ENCODE results near the gene FGFBP1.

The FGFBP1 gene

GRCh38 chr4:15913631-15913970, 24.9 kb downstream of the FGFBP1 start:
- DNase-seq (ENCODE audit: insufficient read length, low spot score) (peak; percentile 70), FAIRE-seq (peak; percentile 51)

GRCh38 chr4:15912961-15913630, 25.4 kb downstream of the FGFBP1 start:
- FAIRE-seq (no peak), DNase-seq (ENCODE audit: insufficient read length, low spot score) (no peak)

- FAIRE-seq (no peak), DNase-seq (ENCODE audit: insufficient read length, low spot score) (no peak)
Observed at GRCh38 chr4:15912236-15912635, 26.3 kb downstream of the FGFBP1 start.

GRCh38 chr4:15910155-15910940, 28.2 kb downstream of the FGFBP1 start:
- FAIRE-seq = no peak
- DNase-seq (ENCODE audit: insufficient read length, low spot score) = no peak

- DNase-seq (ENCODE audit: insufficient read length, low spot score) = no peak
- FAIRE-seq = no peak
Observed at GRCh38 chr4:15907430-15907829, 31.1 kb downstream of the FGFBP1 start.

DNA sequence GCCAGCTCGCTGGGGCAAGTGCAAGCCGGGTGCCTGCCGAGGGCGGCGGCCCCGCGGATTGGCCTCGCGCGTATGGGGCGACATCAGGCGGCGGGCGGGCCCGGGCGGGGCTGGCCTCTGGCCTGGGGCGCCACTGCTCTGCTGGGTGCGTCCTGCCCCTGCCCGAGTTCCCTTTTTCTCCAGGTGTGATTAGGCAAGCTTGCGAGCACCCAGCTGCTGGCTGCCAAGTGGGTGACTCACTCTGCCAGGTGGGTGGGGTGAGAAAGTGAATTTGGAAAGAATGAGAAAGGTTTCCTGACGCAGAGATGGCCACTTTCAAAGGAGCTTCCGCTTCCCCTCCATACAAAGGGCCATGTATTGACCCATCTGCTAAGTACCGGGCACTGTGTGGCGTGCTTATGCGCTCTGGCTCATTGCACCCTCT, 32.5 kb downstream of the FGFBP1 start:
- DNase-seq (ENCODE audit: insufficient read length, low spot score) (no peak), FAIRE-seq (no peak)

DNA sequence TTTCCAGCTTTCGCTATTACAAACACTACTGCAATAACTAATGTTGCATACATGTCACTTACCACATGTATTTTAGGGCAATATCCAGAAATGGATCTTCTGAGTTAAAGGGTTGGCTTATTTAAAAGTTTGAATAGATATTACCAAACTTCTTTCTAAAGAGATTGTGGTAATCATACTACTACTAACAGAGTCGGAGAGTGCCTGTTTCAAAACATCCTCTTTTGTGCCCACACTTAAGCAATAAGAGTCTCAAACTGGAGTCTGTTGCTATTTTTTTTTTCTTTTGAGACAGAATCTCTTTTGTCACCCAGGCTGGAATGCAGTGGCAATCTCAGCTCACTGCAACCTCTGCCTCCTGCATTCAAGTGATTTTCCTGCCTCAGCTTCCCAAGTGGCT, 35.8 kb downstream of the FGFBP1 start:
- DNase-seq (ENCODE audit: insufficient read length, low spot score) = no peak
- FAIRE-seq = no peak

DNA sequence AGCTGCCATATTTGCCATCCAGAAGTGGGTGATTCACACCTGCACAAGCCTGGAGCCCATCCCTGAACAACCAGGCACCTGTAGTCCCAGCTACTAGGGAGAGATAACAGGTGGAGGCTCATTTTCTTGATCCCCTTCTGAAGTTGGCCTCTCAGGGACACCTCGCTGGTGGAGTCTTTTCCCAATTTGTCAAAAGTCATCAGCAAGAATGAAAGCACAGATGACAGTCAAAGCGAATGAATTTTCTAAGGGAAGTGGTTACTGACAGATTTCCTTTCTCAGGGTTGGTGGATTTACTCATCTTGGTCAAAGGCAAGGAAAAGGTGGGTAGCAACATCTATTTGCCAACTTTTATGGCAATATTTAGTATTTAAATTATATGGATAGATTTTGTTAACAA, 36.5 kb downstream of the FGFBP1 start:
- FAIRE-seq = no peak
- DNase-seq (ENCODE audit: insufficient read length, low spot score) = no peak

DNA sequence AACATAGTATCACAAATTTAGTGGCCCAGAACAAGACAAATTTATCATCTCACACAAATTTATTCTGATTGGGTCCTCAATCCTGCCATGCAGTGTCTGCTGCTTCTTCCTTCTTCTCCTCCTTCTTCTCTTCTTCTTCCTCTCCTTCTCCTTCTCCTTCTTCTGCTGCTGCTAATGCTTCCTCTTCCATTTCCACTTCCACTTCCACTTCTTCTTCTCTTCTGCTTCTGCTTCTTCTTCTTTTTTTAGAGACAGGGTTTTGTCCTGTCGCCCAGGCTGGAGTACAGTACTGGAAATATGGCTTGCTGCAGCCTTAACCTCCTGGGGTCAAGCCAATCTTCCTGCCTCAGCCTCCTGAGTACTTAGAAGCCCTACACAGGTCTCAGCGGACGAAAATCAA, 37.5 kb downstream of the FGFBP1 start:
- DNase-seq (ENCODE audit: insufficient read length, low spot score) = no peak
- FAIRE-seq = no peak

GRCh38 chr4:15899511-15899910, 39.0 kb downstream of the FGFBP1 start:
- DNase-seq (ENCODE audit: insufficient read length, low spot score) (no peak), FAIRE-seq (no peak)

DNA sequence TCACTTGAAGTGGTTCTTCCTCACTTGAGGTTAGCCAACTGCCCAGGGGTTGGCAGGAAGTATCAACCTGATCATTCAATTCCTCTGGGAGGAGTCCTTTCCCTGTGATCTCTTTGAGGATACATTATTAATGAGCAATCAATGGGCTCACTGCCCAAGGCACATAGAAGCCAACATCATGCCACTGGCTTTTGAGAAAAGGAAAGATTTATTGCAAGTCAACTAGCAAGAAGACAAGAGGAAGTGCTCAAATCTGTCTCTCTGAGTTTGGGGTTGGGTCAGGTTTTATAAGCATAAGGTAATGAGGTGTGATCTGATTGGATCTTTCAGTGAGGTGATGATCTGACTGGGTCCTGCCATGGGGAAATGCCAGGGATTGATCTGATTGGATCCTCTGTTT, 39.6 kb downstream of the FGFBP1 start:
- DNase-seq (ENCODE audit: insufficient read length, low spot score) (no peak), FAIRE-seq (no peak)

- DNase-seq (ENCODE audit: insufficient read length, low spot score) (no peak), FAIRE-seq (no peak)
Observed at GRCh38 chr4:15897577-15897976, 41.0 kb downstream of the FGFBP1 start.

DNA sequence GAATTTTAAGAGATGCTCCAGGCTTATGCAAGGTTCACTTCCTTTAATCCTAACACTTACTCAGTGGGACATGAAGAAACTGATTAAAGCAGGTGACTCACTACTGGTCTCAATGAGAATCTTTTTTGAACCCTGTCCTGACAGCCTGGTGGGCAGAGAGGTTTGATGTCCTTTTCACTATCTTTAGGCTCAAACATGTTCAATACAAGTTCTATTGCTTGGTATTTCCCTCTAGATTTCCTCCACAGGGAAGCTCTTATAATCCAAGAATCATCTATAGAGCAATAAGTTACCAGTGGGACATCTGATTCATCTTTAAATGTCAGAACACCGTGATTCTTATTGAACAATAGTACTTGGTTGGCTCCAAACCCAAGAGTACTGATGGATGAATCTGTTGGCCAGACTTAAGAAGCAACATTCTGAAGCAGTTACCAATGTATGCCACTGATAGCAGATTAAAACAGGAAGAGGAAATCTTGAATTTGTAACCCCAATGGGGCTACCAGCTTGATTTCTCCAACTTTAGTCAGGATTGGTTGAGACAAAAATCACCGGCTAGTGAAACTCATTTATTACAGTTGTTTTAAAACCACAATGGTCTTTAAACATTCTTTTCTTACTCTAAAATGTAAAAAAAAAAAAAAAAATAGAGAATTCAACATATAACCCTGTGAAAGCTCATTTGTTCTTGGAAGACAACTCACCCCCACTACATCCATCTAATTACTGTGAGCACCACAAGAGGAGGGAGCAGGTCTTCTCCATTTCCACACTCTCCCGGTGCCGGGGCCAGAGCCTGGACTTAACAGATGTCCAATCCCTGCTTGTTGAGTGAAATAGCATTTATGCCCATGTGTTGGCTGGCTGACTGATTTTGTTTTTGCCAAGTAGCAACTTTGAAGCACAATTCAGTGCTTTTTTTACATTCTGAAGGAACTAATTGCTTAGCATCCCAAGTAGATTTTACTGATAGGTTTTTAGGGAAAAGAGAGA, 43.3 kb downstream of the FGFBP1 start:
- FAIRE-seq = no peak
- no peak for DNase-seq (ENCODE audit: insufficient read length, low spot score)

GRCh38 chr4:15894393-15894792, 44.1 kb downstream of the FGFBP1 start:
- FAIRE-seq (no peak), DNase-seq (ENCODE audit: insufficient read length, low spot score) (no peak)

DNA sequence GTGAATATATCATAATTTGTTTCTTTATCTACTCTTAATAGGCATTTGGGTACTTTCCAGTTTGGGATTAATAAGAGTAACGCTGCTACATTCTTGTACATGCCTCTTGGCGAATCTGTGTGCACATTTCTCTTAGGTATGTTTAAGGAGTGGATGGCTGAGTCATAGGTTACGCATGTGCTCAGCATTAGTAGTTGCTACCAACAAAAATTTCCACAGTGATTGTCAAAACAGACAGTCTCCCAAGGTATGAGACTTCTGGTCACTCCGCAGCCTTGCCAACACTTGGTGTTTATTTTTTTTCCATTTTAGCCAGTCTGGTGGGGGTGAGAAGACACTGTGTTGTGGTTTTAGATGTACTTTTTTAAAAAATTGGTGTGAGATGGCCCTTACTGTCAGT, 44.6 kb downstream of the FGFBP1 start:
- FAIRE-seq = peak; percentile 57
- peak; percentile 68 for DNase-seq (ENCODE audit: insufficient read length, low spot score)

GRCh38 chr4:15891312-15891711, 47.2 kb downstream of the FGFBP1 start:
- DNase-seq (ENCODE audit: insufficient read length, low spot score) (no peak), FAIRE-seq (no peak)

- DNase-seq (ENCODE audit: insufficient read length, low spot score) (no peak), FAIRE-seq (peak; percentile 23)
Observed at GRCh38 chr4:15890246-15890829, 48.2 kb downstream of the FGFBP1 start.

- DNase-seq (ENCODE audit: insufficient read length, low spot score) (no peak), FAIRE-seq (no peak)
Observed at GRCh38 chr4:15888515-15888914, 50.0 kb downstream of the FGFBP1 start.
